ENCODE data around the gene ZHX3. TPM values are rescaled to one million over a fixed set of nuclear protein-coding genes. Genes with fewer than 3 reads are reported as not detected.

ZHX3 gene
- total RNA-seq, 1 experiment from 2014 or later, result 9.6 TPM

GRCh38 chr20:41364967-41365765 lies 47.6 kb upstream of the ZHX3 start (continued):
- TF ChIP-seq NR3C1 (CRISPR knock-in tag; conservative IDR thresholded peaks at IDR 0.05; ENCODE audit: low read depth) (no peak), JAZF1 (CRISPR knock-in tag; IDR thresholded peaks at IDR 0.05) (no peak), PREB (CRISPR knock-in tag; IDR thresholded peaks at IDR 0.05; ENCODE audit: borderline replicate concordance) (no peak), SMAD3 (CRISPR knock-in tag; IDR thresholded peaks at IDR 0.05; ENCODE audit: borderline replicate concordance) (no peak), ETV6 (CRISPR knock-in tag; IDR thresholded peaks at IDR 0.05) (no peak), RORB (CRISPR knock-in tag; IDR thresholded peaks at IDR 0.05) (no peak), PRRX2 (CRISPR knock-in tag; IDR thresholded peaks at IDR 0.05) (no peak)
- TF ChIP-seq, protein P1, sequence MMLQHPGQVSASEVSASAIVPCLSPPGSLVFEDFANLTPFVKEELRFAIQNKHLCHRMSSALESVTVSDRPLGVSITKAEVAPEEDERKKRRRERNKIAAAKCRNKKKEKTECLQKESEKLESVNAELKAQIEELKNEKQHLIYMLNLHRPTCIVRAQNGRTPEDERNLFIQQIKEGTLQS (CRISPR knock-in tag; conservative IDR thresholded peaks at IDR 0.05), result no peak

DNA sequence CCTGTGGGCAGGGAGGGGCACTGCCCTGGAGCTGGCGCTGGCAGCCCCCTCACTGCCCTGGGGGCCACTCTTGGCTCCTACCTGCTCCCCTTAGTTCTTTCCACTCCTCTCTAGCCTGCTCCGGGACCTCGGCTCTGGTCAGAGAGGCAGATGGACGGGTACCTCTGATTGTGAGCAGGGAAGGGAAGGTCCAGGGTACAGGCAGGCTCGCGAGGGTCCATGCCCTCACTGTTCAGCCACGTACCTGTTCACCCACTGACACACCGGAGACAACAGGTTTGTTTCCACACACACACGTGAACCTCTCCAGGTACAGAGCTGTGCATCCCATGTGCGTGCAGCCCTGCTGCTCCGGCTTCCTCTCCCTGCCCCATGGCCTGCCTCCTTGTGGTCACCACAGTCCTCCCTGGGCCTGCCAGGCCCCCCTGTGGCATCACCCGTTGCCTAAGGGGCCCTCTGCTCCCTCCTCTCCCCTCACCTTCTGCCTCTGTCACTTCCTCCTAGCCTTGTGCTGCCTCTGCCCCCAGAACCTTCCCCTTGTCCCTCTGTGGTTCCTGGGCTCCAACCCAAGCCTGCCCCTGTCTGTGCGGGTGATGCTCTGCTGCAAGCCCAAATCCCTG lies 46.8 kb upstream of the ZHX3 start:
- H3K4me1 Mint-ChIP-seq, result peaks cover 12% of the 10 kb centered on the region
- TF ChIP-seq, protein P2, sequence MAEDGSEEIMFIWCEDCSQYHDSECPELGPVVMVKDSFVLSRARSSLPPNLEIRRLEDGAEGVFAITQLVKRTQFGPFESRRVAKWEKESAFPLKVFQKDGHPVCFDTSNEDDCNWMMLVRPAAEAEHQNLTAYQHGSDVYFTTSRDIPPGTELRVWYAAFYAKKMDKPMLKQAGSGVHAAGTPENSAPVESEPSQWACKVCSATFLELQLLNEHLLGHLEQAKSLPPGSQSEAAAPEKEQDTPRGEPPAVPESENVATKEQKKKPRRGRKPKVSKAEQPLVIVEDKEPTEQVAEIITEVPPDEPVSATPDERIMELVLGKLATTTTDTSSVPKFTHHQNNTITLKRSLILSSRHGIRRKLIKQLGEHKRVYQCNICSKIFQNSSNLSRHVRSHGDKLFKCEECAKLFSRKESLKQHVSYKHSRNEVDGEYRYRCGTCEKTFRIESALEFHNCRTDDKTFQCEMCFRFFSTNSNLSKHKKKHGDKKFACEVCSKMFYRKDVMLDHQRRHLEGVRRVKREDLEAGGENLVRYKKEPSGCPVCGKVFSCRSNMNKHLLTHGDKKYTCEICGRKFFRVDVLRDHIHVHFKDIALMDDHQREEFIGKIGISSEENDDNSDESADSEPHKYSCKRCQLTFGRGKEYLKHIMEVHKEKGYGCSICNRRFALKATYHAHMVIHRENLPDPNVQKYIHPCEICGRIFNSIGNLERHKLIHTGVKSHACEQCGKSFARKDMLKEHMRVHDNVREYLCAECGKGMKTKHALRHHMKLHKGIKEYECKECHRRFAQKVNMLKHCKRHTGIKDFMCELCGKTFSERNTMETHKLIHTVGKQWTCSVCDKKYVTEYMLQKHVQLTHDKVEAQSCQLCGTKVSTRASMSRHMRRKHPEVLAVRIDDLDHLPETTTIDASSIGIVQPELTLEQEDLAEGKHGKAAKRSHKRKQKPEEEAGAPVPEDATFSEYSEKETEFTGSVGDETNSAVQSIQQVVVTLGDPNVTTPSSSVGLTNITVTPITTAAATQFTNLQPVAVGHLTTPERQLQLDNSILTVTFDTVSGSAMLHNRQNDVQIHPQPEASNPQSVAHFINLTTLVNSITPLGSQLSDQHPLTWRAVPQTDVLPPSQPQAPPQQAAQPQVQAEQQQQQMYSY (CRISPR knock-in tag; IDR thresholded peaks at IDR 0.05), result no peak
- TF ChIP-seq SMAD4 (CRISPR knock-in tag; IDR thresholded peaks at IDR 0.05) (no peak), USF1 (CRISPR knock-in tag; IDR thresholded peaks at IDR 0.05) (no peak), ELF4 (CRISPR knock-in tag; IDR thresholded peaks at IDR 0.05; ENCODE audit: low read depth) (no peak), NFE2L1 (CRISPR knock-in tag; IDR thresholded peaks at IDR 0.05) (no peak), ZNF232 (CRISPR knock-in tag; IDR thresholded peaks at IDR 0.05) (no peak), ZNF219 (CRISPR knock-in tag; IDR thresholded peaks at IDR 0.05; ENCODE audit: borderline replicate concordance) (no peak), NFYB (CRISPR knock-in tag; conservative IDR thresholded peaks at IDR 0.05; ENCODE audit: low read depth) (no peak), CBFB (CRISPR knock-in tag; IDR thresholded peaks at IDR 0.05; ENCODE audit: low read depth) (no peak), ZNF121 (CRISPR knock-in tag; IDR thresholded peaks at IDR 0.05) (no peak), E2F1 (CRISPR knock-in tag; IDR thresholded peaks at IDR 0.05) (no peak), ZNF423 (CRISPR knock-in tag; IDR thresholded peaks at IDR 0.05) (no peak), SOX15 (CRISPR knock-in tag; IDR thresholded peaks at IDR 0.05) (no peak)
- TF ChIP-seq, protein P3, sequence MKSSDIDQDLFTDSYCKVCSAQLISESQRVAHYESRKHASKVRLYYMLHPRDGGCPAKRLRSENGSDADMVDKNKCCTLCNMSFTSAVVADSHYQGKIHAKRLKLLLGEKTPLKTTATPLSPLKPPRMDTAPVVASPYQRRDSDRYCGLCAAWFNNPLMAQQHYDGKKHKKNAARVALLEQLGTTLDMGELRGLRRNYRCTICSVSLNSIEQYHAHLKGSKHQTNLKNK (CRISPR knock-in tag; IDR thresholded peaks at IDR 0.05), result no peak
- no peaks in the 10 kb centered on the region for H3K9me3 Mint-ChIP-seq
- no peaks in the 10 kb centered on the region for H3K36me3 Mint-ChIP-seq
- no peak overlapping the region for H3K4me3 Mint-ChIP-seq
- POLR2A ChIA-PET, result no interaction called here
- CTCF ChIA-PET, result interaction anchor here (1.2 kb wide), 1 partner anchor 47 kb away, joined by 5 read pairs; no protein-coding TSS in a partner anchor
- no peak for DNase-seq (ENCODE audit: low spot score)
- ATAC-seq, result no peak
- no peak overlapping the region for H3K27ac Mint-ChIP-seq
- peaks cover 42% of the 10 kb centered on the region for H3K27me3 Mint-ChIP-seq (ENCODE audit: low read depth)

Measured in WTC11 (cell line).